ENCODE results near the gene PARD6B.

DNA sequence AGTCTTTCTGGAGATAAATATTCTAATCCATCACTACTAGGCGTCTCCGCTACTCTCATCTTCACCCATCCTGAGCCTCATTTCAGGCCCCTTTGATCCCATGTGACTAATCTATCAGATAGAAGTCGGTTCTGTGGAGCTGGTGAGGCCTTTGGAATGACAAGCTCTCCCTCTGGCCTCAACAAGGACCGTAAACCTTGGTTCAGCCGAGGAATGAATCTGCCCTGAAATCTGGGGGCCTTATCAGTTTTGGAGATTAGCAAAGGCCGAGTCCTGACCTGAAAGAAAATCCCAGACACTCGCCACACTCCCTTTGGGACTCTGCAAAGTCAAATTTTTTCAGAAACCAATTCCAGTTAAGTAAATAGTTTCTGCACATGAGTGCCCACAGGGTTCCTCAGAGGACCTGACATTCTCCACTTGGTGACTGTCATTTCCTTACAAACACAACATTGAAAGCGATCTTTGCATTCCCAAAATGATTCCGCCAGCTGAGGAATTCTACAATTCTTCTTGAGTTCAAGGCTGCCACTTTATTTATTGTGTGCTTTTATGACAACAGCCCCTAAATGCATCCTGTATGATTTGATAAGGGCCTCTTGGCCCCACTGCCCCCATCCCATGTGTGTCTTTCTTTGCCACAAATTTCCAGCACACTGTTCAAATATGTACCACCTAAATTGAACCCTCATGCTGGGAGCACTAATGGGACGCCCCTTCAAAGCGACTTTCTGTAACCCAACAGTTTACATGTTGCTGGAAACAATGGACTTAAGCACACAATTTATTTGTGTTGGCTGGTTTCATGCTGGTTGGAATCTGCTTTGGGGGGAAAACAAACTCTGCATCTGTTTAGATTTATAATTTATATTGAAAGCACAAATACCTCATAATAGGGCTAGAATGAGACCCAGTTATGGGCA, 30.1 kb upstream of the PARD6B start:
- TF ChIP-seq POLR2A (IDR thresholded peaks at IDR 0.05; ENCODE audit: low read depth, low read length), result no peak
- TF ChIP-seq TAF1 (IDR thresholded peaks at IDR 0.05; ENCODE audit: borderline replicate concordance, low read depth, low read length), result no peak

All from GM12892 (cell line).